Limb (tissue), 2 donors: ENCODE results near the gene GJD2.

Experiments
- DNase-seq, 2 donors: peaks; one replicate each; pipeline ENCODE4 v3.0.0-alpha.2; 2016; ENCODE audit errors: extremely low spot score in 2 of 2

The GJD2 gene

DNA sequence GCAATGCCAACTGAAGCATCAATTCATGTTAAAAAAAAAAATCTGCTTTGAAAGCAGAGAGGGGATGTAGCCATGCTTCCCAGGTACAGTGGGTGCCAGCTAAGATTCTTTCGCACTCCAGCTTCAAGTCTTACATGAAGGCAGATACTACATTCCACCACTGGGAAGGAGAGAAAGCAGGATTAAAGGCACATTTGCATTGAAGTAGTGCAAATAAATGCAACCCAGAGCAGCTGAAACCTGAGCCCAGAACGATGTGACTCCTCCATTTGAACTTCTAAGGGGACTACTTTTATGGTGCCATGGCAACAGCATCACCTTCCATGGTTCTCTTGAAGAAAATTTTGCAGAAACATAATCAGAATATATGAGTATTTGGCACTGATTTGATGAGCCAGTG is 19.1 kb upstream of the GJD2 start:
- DNase-seq: no peak

DNA sequence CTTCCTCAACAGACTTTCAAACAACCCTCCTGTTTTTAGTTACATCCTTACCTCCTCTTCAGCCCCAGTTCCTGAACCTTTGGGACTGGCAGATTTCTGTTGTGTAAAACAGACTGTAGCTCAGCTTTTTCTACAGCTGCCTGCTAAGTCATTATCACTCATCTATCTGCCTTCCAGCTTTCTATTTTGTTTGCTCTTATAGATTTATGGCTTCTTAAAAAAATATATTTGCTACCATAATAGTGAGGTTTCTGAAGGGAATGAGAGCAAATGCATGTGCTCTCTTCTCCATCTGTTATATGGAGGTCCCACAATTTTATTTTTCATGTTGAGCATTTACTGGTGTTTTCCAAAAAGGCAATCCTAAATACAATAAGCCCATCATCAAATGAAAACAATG is 18.2 kb upstream of the GJD2 start:
- no peak for DNase-seq

DNA sequence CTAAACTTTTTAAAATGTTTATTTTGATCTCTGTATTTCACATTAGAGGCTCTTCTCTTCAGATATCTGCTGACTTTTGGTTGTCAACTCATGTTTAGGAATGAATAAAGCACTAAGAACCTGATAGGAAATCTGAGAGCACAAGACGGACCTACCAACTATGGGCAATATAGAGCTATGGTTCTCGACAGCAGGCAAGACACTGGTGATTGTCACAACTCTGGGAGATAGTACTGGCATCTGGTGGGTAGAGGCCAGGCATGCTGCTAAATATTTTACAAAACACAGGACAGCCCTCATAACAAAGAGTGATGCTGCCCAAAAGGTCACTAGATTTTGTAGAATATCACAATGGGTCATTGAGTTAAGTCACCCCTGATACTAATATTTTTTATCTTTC is 17.5 kb upstream of the GJD2 start:
- no peak for DNase-seq

DNA sequence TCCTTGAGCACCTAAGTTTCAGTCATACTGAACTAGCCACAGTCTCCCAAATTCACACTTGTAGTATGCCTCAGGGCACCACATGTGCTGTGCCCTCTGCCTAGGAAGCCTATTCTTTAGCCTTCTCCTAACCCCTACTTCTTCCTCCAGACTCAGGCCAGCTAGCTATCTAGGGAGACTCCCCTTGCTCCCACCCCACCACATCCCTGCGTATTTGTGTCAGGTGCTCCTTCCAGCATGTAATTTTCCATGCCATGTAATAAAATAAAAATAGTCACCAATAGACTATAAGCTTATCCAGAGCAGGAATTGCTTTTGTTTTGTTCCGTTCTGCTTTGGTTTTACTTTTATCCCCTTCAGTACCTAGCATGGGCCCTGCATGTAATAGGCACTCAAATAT is 14.9 kb upstream of the GJD2 start:
- no peak for DNase-seq

DNA sequence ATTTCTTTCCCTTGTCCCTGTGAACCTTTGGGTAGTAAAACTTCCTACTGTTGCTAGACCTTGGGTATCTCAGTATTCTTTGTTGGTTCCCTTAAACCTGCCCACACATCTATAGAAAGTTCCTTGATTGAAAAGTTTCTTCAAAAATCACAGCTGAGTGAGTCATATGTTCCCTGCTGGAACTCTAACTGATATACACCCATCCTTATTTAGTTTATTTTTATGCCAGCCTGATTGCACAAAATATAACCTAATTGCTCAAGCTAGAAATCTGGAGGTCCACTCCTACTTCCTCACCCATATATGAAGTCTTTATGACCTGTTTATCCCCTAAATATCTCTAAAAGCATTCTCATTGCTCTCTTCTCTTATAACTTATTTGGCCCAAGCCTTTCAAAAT is 13.7 kb upstream of the GJD2 start:
- no peak for DNase-seq

DNA sequence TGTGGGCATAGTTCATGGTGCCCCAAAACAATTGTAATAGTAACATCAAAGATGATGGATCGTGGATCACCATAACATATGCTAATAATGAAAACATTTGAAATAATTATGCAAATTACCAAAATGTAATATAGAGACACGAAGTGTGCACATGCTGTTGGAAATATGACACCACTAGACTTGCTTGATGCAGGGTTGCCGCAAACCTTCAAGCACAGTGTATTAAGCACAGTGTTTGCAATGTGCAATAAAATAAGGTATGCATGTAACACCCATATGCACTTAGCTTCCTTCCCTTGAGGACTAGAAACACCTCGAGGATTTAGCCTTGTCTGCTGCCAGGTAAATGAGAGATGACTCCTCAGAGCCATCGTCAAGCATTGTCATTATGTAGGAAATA is 10.9 kb upstream of the GJD2 start:
- no peak for DNase-seq

DNA sequence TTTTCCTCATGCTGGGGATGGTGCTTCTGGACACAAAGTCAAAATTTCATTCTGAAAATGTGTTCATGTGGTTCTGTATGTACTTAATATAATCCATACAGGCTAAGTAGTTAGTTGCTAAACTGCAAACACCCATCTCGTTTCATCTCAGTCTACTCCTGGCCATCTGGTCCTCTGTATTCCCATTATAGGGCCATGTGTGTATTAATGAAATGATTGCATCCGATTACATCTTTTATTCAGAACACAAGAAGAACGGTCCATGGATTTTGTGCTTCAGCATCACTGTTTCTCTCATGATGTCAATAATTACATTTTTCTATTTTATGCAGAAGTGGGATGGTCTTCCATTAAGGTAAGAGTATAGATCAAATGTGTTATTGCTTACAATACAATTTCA is 6.1 kb upstream of the GJD2 start:
- no peak for DNase-seq

DNA sequence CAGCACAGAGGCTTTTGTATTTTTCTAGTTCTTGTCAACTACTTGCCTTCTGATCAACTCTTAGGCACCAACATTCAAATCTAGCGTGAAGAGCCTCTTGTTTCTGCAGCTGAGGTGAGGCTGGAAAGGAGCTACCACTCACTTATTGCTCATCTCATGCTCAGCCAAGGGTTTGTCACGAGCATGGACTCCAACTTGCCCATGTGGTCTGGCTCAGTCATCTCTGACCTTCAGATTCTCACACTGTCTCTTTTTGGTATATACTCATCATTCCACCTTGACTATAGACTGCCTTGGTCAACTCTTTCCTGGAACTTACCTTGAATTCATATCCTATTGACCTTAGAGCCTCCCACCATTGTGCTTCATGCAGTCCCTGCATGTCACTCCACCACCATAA is 5.2 kb upstream of the GJD2 start:
- no peak for DNase-seq

DNA sequence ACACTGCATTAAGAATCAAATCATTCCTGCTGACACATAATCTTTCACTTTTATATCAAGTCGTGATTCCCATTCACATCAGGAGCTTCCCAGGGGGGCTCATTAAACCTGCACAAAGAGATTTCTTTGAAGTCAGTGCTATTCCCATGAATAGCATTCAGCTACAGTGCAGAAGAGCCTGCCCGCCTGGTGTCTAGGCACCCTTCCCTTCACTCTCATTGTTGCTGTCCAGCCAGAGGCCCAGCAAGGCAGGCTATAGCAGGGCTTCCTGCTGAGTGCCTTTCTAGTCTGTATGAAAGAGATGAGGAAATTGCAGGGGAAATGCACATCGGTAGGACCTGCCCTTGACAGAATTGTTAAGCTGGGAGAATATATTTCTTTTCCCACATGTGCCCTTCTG is 4.5 kb upstream of the GJD2 start:
- no peak for DNase-seq

DNA sequence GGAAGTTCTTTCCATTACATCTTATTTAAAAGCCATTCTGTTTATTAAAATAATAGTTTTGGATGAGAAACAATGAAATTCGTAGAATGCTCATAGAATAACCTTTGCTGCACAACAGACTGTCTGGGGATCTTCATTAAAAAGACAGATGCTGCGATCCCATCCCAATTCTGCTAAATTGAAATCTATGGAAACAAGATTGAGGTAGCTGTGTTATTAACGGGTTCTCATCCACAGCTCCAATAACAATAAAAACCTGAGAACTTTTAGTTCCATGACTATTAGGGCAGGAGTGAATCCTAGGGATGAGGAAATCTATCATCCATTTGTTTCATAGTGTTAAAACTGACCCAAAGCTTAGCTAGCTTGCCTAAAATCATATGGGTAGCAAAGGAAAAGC is 2.5 kb upstream of the GJD2 start:
- no peak for DNase-seq

DNA sequence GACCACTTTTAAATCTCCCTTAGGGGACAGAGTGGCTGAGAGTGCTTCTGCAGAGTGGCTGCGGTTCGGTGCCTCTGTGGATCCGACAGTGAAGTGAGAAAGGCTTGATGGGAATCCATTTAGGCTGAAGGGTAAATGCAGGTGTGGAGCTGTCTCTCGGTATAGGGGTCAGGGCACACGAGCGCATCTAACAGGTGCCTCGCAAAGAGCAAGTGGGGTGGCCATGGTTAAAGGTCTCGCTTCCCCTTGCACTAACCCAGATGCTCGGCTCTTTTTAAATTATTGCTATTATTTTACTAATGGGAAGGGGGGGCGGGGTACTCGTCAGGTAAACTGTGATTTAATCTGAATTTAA is 598 bp upstream of the GJD2 start:
- no peak for DNase-seq

DNA sequence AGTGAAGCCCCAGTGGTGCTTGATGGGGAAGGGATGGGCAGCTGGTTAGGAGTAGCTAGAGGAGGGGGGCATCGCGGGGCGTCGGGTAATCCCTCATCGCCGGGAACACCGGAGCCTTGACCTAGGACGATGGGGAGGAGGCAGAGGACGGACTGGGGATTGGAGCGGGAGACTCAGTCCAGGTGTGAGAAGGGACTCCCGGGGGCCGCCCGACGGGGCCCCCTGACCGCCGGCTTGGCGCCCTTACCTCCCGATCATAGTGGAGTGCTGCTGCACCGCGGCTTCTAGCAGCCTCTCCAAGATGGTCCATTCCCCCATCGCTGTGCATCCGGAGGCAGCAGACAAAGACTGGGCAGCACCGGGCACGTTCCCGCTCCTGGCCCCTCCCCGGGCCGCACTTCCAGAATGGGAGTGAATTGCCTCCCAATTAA is 612 bp downstream of the GJD2 start:
- DNase-seq: peak in 1 of 2 donors; percentile 35

DNA sequence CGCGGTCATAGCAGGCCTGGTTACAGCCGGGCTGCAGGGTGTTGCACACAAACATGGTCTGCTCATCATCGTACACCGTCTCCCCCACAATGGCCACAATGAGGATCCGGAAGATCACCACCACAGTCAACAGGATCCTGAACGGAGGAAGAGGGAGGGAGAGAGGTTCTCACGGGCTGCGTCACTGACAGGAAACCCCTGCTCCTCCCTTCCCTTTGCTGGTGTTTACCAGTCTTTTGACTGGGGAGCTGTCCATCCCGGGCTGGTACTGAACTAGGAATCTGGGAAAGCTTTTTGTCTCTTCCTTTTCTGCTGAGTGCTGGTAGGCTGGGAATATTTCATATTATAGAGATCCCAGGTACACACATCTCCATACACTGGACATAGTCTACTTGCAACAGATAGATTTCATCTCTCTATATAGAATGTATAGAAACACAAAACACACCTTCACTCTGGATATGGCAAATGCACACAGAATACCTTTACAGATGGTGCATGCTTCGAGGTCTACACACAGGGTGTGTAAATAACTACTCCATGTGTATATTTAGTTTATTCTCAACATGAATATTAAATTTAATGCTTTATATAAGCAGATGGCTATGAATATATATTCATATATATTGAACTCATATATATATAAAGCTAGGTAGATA is 1.4 kb downstream of the GJD2 start:
- peak; percentile 62 to 80 for DNase-seq

DNA sequence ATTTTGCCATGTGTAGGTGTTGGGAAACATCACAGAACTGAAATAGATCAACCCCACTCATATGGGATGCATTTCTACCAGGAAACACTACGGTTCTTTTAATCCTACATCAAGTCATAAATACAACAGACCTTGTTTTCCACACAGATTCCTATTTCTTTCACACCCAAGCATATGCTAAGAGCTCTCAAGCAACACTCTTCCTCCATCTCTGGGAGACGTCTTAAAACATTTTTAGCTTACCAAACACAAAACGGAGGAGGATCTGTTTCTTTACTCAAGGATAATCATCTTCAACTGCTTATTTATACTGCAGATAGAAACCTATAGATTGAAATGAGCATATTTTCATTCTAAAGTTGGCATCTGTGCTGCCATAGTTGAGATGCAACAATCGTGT is 5.1 kb downstream of the GJD2 start:
- DNase-seq: no peak

DNA sequence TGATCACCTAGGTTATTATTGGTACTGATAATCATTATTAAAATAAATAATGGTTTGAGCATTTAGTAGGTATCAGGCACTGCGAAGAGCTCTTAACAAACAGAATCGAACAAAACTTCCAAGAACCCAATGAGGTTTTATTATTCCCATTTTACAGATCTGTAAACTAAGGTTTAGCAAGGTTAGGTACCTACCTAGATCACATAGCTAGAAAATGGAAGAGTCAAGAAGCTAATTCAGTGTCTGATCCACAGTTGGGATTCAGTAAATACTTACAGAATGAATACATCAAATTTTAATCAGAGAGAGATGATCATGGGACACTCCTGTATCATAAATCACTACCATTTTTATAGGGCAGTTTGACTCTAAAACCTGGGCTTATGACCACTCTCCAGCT is 15.5 kb downstream of the GJD2 start:
- DNase-seq: no peak

DNA sequence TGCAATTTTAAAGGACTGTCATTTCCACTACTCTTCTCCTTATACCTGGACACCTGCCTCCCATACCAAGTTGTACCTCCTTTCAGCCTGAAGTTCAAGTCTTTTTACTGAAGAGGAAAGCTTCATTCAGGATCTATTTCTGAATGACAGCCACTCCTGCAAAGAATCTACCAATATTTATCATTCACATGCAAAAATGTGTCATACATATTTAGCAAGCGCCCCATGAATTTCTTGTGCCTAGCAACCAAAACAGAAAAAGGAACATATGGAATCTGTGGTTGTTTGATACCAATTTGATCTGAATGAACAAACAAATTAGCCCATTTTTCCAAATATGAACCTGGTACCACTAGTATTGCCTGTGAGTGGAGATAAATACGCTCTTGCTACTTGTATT is 16.8 kb downstream of the GJD2 start:
- no peak for DNase-seq

DNA sequence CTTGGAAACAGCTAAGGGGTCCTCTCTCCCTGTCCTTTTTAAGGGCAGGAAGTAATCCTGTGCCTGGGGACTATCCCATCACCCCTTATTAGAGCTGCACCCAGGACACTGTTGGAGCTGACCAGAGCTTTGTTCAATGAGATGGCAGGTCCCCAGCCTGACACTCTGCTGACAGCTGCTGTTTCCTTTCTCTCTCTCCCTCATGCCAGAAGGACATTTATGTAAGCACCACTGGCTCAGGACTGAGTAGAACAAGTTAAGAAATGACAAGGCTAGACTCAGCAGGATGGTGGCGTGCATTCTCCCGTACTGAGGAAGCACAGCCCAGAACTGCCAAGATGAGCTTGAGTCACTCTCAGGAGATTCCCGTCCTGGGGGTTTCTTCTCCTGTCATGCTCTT is 17.3 kb downstream of the GJD2 start:
- DNase-seq: no peak

DNA sequence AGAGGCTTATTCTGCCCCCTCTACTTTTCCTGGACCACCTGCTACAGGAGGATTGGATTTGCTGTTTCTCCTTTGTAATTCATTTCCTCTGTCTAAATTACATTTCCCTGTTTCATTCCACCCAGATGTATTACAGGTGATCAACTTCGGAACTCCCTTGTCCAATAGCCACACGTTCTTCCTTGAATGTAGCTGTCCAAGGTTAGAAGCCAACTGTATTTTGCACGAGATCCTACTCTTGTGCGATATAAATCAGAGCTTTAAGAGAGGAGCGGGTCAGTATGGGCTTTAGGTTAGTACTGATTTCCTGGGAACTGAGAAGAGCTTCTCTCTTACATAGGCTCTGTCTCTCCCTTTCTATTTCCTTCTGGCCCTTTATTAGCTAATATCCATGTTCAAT is 20.5 kb downstream of the GJD2 start:
- DNase-seq: no peak

DNA sequence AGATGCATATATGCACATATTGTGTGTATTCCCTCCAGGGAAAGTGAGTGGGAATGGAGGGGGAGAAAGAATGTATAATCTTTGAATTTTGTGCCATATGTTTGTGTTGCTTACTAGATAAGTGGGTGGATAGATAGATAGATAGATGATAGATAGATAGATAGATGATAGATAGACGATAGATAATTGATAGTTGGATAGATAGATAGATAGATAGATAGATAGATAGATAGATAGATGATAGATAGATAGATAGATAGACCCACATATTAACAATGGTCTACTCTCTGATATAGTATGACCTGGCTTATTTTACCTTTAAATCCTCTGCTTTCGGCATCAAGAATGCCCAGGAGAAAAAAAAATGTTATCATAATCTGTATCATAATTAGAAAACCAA is 21.2 kb downstream of the GJD2 start:
- DNase-seq: no peak

DNA sequence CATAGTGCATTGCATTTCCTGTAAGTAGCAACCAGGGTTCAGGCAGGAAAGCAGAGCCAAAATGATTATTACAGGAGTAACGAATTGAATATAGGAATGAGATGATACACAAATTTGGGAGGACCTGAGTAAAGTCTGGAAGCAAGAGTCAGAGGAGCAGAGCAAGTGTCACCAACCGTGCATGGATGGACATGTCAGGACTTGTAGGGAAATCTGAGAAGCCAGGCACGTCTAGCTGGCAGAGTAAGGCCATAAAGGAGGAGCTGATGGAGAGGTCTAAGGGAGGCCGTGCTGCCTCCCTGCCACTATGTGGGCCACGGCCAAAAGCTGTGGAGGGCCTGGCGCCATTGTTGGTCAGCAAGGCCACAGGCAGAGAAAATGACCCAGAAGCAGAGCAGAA is 22.4 kb downstream of the GJD2 start:
- no peak for DNase-seq

DNA sequence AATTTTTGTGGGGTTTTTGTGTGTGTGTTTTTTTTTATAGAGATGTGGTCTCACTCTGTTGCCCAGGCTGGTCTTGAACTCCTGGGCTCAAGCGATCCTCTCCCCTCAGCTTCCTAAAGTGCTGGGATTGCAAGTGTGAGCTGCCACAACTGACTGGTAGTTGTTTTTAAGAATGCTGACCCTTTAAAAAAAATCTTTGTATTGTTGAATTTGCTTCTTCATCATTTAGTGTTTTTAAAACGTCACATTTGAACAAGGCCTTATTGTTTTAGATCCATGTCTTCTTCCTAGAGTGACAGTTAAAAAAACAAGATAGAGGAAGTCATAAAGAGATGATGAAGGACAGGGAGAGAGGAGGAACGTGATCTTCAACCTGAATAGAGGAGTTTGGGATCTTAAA is 24.1 kb downstream of the GJD2 start:
- DNase-seq: no peak

DNA sequence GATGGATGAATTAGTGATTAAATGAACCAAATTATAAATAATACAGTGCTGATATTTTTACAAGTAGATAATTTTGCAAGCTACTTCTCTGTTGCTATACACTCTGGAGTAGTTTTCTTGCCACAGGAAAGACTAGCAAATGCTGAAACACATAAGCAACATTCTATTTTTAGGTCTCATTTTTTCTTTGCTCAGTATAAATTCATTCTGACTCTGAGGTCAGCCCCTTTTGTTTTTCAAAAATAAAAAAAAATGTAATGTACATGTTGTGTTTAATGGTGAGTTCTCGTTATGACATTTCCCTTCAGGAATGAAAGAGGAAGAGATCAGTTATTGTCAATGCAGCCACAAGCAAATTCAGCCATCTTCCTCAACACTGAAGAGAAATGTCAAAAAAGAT is 24.9 kb downstream of the GJD2 start:
- no peak for DNase-seq

DNA sequence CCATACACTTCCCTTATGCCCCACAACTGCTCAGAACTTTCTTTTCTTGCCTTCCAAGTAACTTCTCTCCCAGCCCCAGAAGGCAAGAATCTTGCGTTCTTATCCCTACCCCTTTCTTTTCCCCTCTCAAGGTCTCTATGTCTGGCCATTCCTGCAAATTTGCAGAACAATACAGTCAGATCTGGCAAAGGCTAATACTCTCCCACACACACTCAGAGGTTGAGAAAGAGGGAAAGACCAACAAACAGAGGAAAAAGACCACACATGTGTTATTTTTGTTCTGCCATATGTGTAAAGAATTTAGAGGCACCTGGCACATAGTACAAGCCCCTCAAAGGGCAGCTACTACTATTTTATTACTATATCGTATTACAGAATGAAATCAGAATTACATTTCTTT is 25.7 kb downstream of the GJD2 start:
- DNase-seq: no peak

DNA sequence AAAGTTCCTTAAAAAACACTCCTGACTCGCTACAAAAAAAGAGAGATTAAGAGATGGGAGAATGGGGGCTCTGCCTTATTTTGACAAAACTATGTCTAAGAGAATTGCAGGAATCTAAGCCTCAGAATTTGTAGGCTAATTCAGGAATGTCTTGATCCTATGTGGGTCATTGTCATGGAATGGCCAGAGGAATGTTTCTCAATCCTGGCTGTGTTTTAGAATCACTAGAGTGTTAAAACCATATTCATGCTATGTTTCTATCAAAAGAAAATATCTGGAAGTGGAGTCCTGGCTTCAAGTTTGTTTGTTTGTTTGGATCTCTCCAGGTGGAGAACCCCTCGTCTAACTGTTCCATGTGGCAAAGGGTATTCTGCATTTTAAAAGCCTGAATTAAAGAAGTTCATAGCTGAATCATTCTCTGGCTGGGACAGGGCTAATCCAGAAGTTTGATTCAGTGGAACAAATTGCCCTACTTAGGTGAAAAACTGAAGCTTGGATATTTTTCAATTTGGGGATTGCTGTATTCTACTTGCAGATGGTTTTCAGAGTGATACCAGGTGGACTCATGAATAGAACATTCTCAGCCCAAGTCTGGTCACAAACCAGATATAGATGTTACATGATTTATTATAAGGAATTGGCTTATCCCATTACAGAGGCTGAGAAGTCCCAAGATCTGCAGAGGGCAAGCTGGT is 28.2 kb downstream of the GJD2 start:
- no peak for DNase-seq
